NCI-H526 treated with DMSO at 0.1 percent for 48 hours (cell line): Measurements from ENCODE around the gene CENPC.
"Not testable (repeated sequence)": the region's sequence is repeated elsewhere in the genome, so short reads cannot be mapped to it uniquely, and the experiment has no call there.

ENCODE experiments used
- DNase-seq: peaks from one replicate; lab custom pipeline; 2025; lab: John Stamatoyannopoulos, UW

Gene CENPC

GRCh38 chr4:67545199-67546003 lies at the start of gene CENPC:
TSS of gene CENPC (minus strand) at chr4:67545503. CDS start at chr4:67545355, 148 bp downstream.
- peak; percentile 95 for DNase-seq

- DNase-seq: no peak
These were observed 48.5 kb upstream of the CENPC start for GRCh38 chr4:67593741-67594175.

- no peak for DNase-seq
These were observed 41.9 kb upstream of the CENPC start for GRCh38 chr4:67587156-67587555.

GRCh38 chr4:67584496-67584895 lies 39.2 kb upstream of the CENPC start:
- no peak for DNase-seq

- DNase-seq: no peak
These were observed 36.6 kb upstream of the CENPC start for GRCh38 chr4:67581913-67582312.

- no peak for DNase-seq
These were observed 36.0 kb upstream of the CENPC start for GRCh38 chr4:67581208-67581857.

- DNase-seq: no peak
These were observed 35.3 kb upstream of the CENPC start for GRCh38 chr4:67580577-67580976.

GRCh38 chr4:67576538-67576937 lies 31.2 kb upstream of the CENPC start:
- DNase-seq: no peak

GRCh38 chr4:67576059-67576466 lies 30.8 kb upstream of the CENPC start:
- DNase-seq: no peak

GRCh38 chr4:67575232-67576058 lies 30.1 kb upstream of the CENPC start:
- no peak for DNase-seq

- DNase-seq: no peak
These were observed 27.9 kb upstream of the CENPC start for GRCh38 chr4:67573193-67573592.

GRCh38 chr4:67571975-67572374 lies 26.7 kb upstream of the CENPC start:
- no peak for DNase-seq

GRCh38 chr4:67570537-67570936 lies 25.2 kb upstream of the CENPC start:
- no peak for DNase-seq

GRCh38 chr4:67568820-67569219 lies 23.5 kb upstream of the CENPC start:
- no peak for DNase-seq

- DNase-seq: no peak
These were observed 21.0 kb upstream of the CENPC start for GRCh38 chr4:67566335-67566734.

GRCh38 chr4:67565284-67565683 lies 20.0 kb upstream of the CENPC start:
- no peak for DNase-seq

GRCh38 chr4:67558493-67558892 lies 13.2 kb upstream of the CENPC start, which contains the start of gene STAP1:
TSS of gene STAP1 (plus strand) at chr4:67558727. CDS start at chr4:67558810, 83 bp downstream.
- DNase-seq: no peak

GRCh38 chr4:67556436-67556835 lies 11.1 kb upstream of the CENPC start:
- no peak for DNase-seq

- no peak for DNase-seq
These were observed 10.1 kb upstream of the CENPC start for GRCh38 chr4:67555447-67555846.

GRCh38 chr4:67554096-67554495 lies 8.8 kb upstream of the CENPC start:
- no peak for DNase-seq

- not testable (repeated sequence) for DNase-seq
These were observed 7.0 kb upstream of the CENPC start for GRCh38 chr4:67552146-67552792.

GRCh38 chr4:67550857-67551256 lies 5.6 kb upstream of the CENPC start:
- no peak for DNase-seq
